Liver (tissue), 9 donors: ENCODE measurements around the gene TMEM51. TPM values are rescaled to one million over a fixed set of nuclear protein-coding genes. Genes with fewer than 3 reads are reported as not detected.

Experiments
- DNase-seq: peaks from one replicate; pipeline ENCODE4 v3.0.0-alpha.2; 2017; ENCODE audit warnings: low spot score
- H3K27ac ChIP-seq, 2 donors: one replicate each; pipeline ENCODE4 v1.7.0; 2013; ENCODE audit warnings: inconsistent platforms in 2 of 2, low read length in 2 of 2, control low read depth in 1 of 2, low read depth in 1 of 2, mild to moderate bottlenecking in 1 of 2
- H3K27me3 ChIP-seq, 4 donors: one replicate each; pipeline versions ENCODE4 v1.6.1 to v1.7.0; 2013; ENCODE audit warnings: low read length in 3 of 4, inconsistent platforms in 1 of 4, mild to moderate bottlenecking in 1 of 4, moderate library complexity in 1 of 4; ENCODE audit not compliant: control insufficient read depth in 4 of 4, insufficient read depth in 4 of 4
- H3K36me3 ChIP-seq, 4 donors: one replicate each; pipeline versions ENCODE4 v1.6.1 to v1.7.0; 2013; ENCODE audit warnings: low read length in 3 of 4, mild to moderate bottlenecking in 3 of 4, low read depth in 1 of 4, moderate library complexity in 1 of 4; ENCODE audit not compliant: control insufficient read depth in 4 of 4, insufficient read depth in 3 of 4
- H3K4me1 ChIP-seq, 4 donors: one replicate each; pipeline versions ENCODE4 v1.6.1 to v1.7.0; 2013; ENCODE audit warnings: low read length in 3 of 4, mild to moderate bottlenecking in 3 of 4, moderate library complexity in 1 of 4; ENCODE audit not compliant: control insufficient read depth in 4 of 4, insufficient read depth in 4 of 4
- H3K4me3 ChIP-seq, 3 donors: one replicate each; pipeline versions ENCODE4 v1.6.1 to v1.7.0; 2013; ENCODE audit warnings: low read length in 3 of 3, control low read depth in 1 of 3, low read depth in 1 of 3, mild to moderate bottlenecking in 1 of 3
- H3K9ac ChIP-seq, 2 donors: one replicate each; pipeline ENCODE4 v1.7.0; 2013; ENCODE audit warnings: low read length in 2 of 2, mild to moderate bottlenecking in 2 of 2, moderate library complexity in 2 of 2, control low read depth in 1 of 2, low read depth in 1 of 2
- H3K9me3 ChIP-seq, 4 donors: one replicate each; pipeline versions ENCODE4 v1.6.1 to v1.7.0; 2013; ENCODE audit warnings: low read length in 3 of 4; ENCODE audit not compliant: control insufficient read depth in 4 of 4
- CTCF ChIP-seq: fragments of 150-350 bp; IDR thresholded peaks from 2 replicates; pipeline ENCODE4 v1.5.1; 2017; ENCODE audit warnings: improper control_type of control experiment, low read depth, low read length; ENCODE audit not compliant: missing input control
- FOXA1 ChIP-seq: IDR thresholded peaks from 2 replicates; pipeline ENCODE4 v1.6.1; 2016; ENCODE audit warnings: antibody characterized with exemption
- FOXA2 ChIP-seq: IDR thresholded peaks from 2 replicates; pipeline ENCODE4 v1.6.1; 2016; ENCODE audit warnings: antibody characterized with exemption
- GABPA ChIP-seq, 2 donors: IDR thresholded peaks in 1 of 2; conservative IDR thresholded peaks in 1 of 2; 2 replicates each; pipeline ENCODE4 v1.6.1; 2016; ENCODE audit warnings: antibody characterized with exemption in 2 of 2, mild to moderate bottlenecking in 1 of 2, moderate library complexity in 1 of 2
- HNF4A ChIP-seq, 2 donors: conservative IDR thresholded peaks; 2 replicates each; pipeline ENCODE4 v1.6.1; 2016; ENCODE audit warnings: antibody characterized with exemption in 2 of 2, mild to moderate bottlenecking in 2 of 2
- JUND ChIP-seq, 2 donors: IDR thresholded peaks; 2 replicates each; pipeline ENCODE4 v1.6.1; 2016; ENCODE audit warnings: antibody characterized with exemption in 2 of 2
- MAX ChIP-seq: IDR thresholded peaks from 2 replicates; pipeline ENCODE4 v1.6.1; 2016; ENCODE audit warnings: antibody characterized with exemption
- NR2F2 ChIP-seq: IDR thresholded peaks from 2 replicates; pipeline ENCODE4 v1.6.1; 2016; ENCODE audit warnings: antibody characterized with exemption
- RAD21 ChIP-seq, 2 donors: IDR thresholded peaks; 2 replicates each; pipeline ENCODE4 v1.6.1; 2016; ENCODE audit warnings: antibody characterized with exemption in 2 of 2, mild to moderate bottlenecking in 2 of 2
- REST ChIP-seq: IDR thresholded peaks from 2 replicates; pipeline ENCODE4 v1.6.1; 2016; ENCODE audit warnings: antibody characterized with exemption, mild to moderate bottlenecking
- RXRA ChIP-seq, 2 donors: IDR thresholded peaks; 2 replicates each; pipeline ENCODE4 v1.6.1; 2017 to 2018; ENCODE audit warnings: antibody characterized with exemption in 2 of 2, mild to moderate bottlenecking in 1 of 2
- SP1 ChIP-seq: IDR thresholded peaks from 2 replicates; pipeline ENCODE4 v1.6.1; 2018; ENCODE audit warnings: antibody characterized with exemption, mild to moderate bottlenecking
- TAF1 ChIP-seq: conservative IDR thresholded peaks from 2 replicates; pipeline ENCODE4 v1.6.1; 2016; ENCODE audit warnings: antibody characterized with exemption, mild to moderate bottlenecking
- WGBS: extraction: QIAGEN DNeasy Blood & Tissue Kit; methylation state at CpG from one replicate; pipeline ENCODE4 v1.1.7; 2013; 5-methylcytosine and 5-hydroxymethylcytosine counted together
- polyA plus RNA-seq, 2 donors: library from polyadenylated mRNA; stranded (reverse) in 1 of 2; unstranded in 1 of 2; fragments of 200-250 nt in 1 of 2; fragments of >200 nt in 1 of 2; fragmentation: Nextera tagmentation in 1 of 2; extraction: Ambion mirVana in 1 of 2; gene quantifications; one replicate each; pipeline versions ENCODE4 v1.2.1 to v1.2.3, GENCODE V29; 2013 to 2015
- total RNA-seq, 2 donors: library from RNA; depleted of rRNA; stranded (reverse); fragments of >200 nt; gene quantifications; one replicate each; pipeline ENCODE4 v1.2.3, GENCODE V29; 2014
- donor health status: healthy.
- donor health status: healthy.
- donor health status: healthy.
- donor health status: healthy.
- donor health status: healthy.

Gene TMEM51
- total and polyA plus RNA-seq, 4 donors, result 1.3 to 2.7 (median 1.9) TPM

- DNase-seq, result no peak
- Histone ChIP-seq H3K36me3 (no peaks in the 10 kb centered on the region), H3K9ac (no peak overlapping the region), H3K27ac (no peak overlapping the region), H3K4me3 (no peak overlapping the region), H3K4me1 (no peaks in the 10 kb centered on the region), H3K27me3 (peaks cover 0 to 4% (median 0%) of the 10 kb centered on the region in 4 donors), H3K9me3 (peaks cover 0 to 2% (median 0%) of the 10 kb centered on the region in 4 donors)
- WGBS, result 53% methylated on average over 4 of the region's 4 CpGs
- TF ChIP-seq FOXA1, result no peak
- no peak for TF ChIP-seq REST
- TF ChIP-seq MAX, result no peak
- TF ChIP-seq RXRA (IDR thresholded peaks at IDR 0.05), result no peak
- TF ChIP-seq NR2F2, result no peak
- no peak for TF ChIP-seq SP1
- TF ChIP-seq TAF1, result no peak
- TF ChIP-seq GABPA (IDR thresholded peaks at IDR 0.05 in 1 of 2, conservative IDR thresholded peaks at IDR 0.05 in 1 of 2), result no peak
- TF ChIP-seq HNF4A (conservative IDR thresholded peaks at IDR 0.05), result no peak
- TF ChIP-seq CTCF, result no peak
- TF ChIP-seq RAD21 (IDR thresholded peaks at IDR 0.05), result no peak
- no peak for TF ChIP-seq JUND (IDR thresholded peaks at IDR 0.05)
- no peak for TF ChIP-seq FOXA2
Measured at GRCh38 chr1:15107911-15108310, 45.6 kb upstream of the TMEM51 start.

- no peak overlapping the region for H3K27ac ChIP-seq
- H3K4me1 ChIP-seq, result no peaks in the 10 kb centered on the region
- no peaks in the 10 kb centered on the region for H3K36me3 ChIP-seq
- no peak overlapping the region for H3K4me3 ChIP-seq
- DNase-seq, result no peak
- no peak overlapping the region for H3K9ac ChIP-seq
- no peaks in the 10 kb centered on the region for H3K27me3 ChIP-seq
- no peak for TF ChIP-seq RAD21 (IDR thresholded peaks at IDR 0.05)
- no peak for TF ChIP-seq JUND (IDR thresholded peaks at IDR 0.05)
- TF ChIP-seq CTCF, result no peak
- no peak for TF ChIP-seq FOXA2
- TF ChIP-seq HNF4A (conservative IDR thresholded peaks at IDR 0.05), result no peak
- 83% methylated on average over 9 of the region's 9 CpGs for WGBS
- no peaks in the 10 kb centered on the region for H3K9me3 ChIP-seq
Measured at GRCh38 chr1:15110128-15110866, 43.2 kb upstream of the TMEM51 start.
